Measurements from ENCODE around the gene LOXL1. TPM values are rescaled to one million over a fixed set of nuclear protein-coding genes. Genes with fewer than 3 reads are reported as not detected.

The LOXL1 gene
- total RNA-seq, 1 experiment from 2014 or later: 249 TPM

GRCh38 chr15:73910522-73911303, 15.5 kb upstream of the LOXL1 start:
- H3K9ac ChIP-seq (ENCODE audit: low read length): no peak overlapping the region
- no peak for DNase-seq
- BruUV-seq (replicated peaks): no TSS peak
- no peak overlapping the region for H3K4me2 ChIP-seq (ENCODE audit: low read length)
- no peaks in the 10 kb centered on the region for H3K9me2 ChIP-seq (replicated peaks; ENCODE audit: low read length)
- POLR2A ChIA-PET (ENCODE audit: unreplicated experiment): no interaction called here
- no peaks in the 10 kb centered on the region for H4K20me1 ChIP-seq (ENCODE audit: low read length)
- peaks cover 20% of the 10 kb centered on the region for H3K4me1 ChIP-seq (ENCODE audit: insufficient read depth, low read length)
- H3K9me3 ChIP-seq (ENCODE audit: low read length): no peaks in the 10 kb centered on the region
- intact Hi-C loops (cut with micrococcal nuclease): no loop called here
- peaks cover 3% of the 10 kb centered on the region for H3F3A ChIP-seq (ENCODE audit: low read length, unreplicated experiment)
- H3K79me2 ChIP-seq (ENCODE audit: low read length): no peaks in the 10 kb centered on the region
- H3K27me3 ChIP-seq (ENCODE audit: low read length): no peaks in the 10 kb centered on the region
- no peak overlapping the region for H2AFZ ChIP-seq (ENCODE audit: low read length)
- H3K27ac ChIP-seq (ENCODE audit: low read length): no peak overlapping the region
- no peak overlapping the region for H3K4me3 ChIP-seq (ENCODE audit: low read length)
- TF ChIP-seq, protein P1, sequence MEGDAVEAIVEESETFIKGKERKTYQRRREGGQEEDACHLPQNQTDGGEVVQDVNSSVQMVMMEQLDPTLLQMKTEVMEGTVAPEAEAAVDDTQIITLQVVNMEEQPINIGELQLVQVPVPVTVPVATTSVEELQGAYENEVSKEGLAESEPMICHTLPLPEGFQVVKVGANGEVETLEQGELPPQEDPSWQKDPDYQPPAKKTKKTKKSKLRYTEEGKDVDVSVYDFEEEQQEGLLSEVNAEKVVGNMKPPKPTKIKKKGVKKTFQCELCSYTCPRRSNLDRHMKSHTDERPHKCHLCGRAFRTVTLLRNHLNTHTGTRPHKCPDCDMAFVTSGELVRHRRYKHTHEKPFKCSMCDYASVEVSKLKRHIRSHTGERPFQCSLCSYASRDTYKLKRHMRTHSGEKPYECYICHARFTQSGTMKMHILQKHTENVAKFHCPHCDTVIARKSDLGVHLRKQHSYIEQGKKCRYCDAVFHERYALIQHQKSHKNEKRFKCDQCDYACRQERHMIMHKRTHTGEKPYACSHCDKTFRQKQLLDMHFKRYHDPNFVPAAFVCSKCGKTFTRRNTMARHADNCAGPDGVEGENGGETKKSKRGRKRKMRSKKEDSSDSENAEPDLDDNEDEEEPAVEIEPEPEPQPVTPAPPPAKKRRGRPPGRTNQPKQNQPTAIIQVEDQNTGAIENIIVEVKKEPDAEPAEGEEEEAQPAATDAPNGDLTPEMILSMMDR (conservative IDR thresholded peaks at IDR 0.05; ENCODE audit: low read depth, low read length): no peak
- TF ChIP-seq EZH2phosphoT487 (IDR thresholded peaks at IDR 0.05; ENCODE audit: borderline replicate concordance, low read length) (no peak), EZH2 (IDR thresholded peaks at IDR 0.05; ENCODE audit: low read length, unreplicated experiment) (no peak)
- ATAC-seq: no peak
- CTCF ChIA-PET: no interaction called here
- H3K36me3 ChIP-seq (ENCODE audit: low read depth, low read length): peaks cover 32% of the 10 kb centered on the region

- no peak overlapping the region for H2AFZ ChIP-seq (ENCODE audit: low read length)
- DNase-seq: no peak
- no peak overlapping the region for H3K4me3 ChIP-seq (ENCODE audit: low read length)
- intact Hi-C loops (cut with micrococcal nuclease): no loop called here
- H3K27ac ChIP-seq (ENCODE audit: low read length): no peak overlapping the region
- H3K4me1 ChIP-seq (ENCODE audit: insufficient read depth, low read length): peaks cover 32% of the 10 kb centered on the region
- TF ChIP-seq EZH2 (IDR thresholded peaks at IDR 0.05; ENCODE audit: low read length, unreplicated experiment) (no peak), EZH2phosphoT487 (IDR thresholded peaks at IDR 0.05; ENCODE audit: borderline replicate concordance, low read length) (no peak)
- TF ChIP-seq, protein P1 (conservative IDR thresholded peaks at IDR 0.05; ENCODE audit: low read depth, low read length): no peak
- peaks cover 7% of the 10 kb centered on the region; the same call in 1 of the 2 replicates for H3K79me2 ChIP-seq (ENCODE audit: low read length)
- no peaks in the 10 kb centered on the region for H4K20me1 ChIP-seq (ENCODE audit: low read length)
- H3K9me2 ChIP-seq (replicated peaks; ENCODE audit: low read length): no peaks in the 10 kb centered on the region
- H3F3A ChIP-seq (ENCODE audit: low read length, unreplicated experiment): peaks cover 8% of the 10 kb centered on the region
- no peak for ATAC-seq
- H3K36me3 ChIP-seq (ENCODE audit: low read depth, low read length): peaks cover 43% of the 10 kb centered on the region
- ChIA-PET POLR2A (ENCODE audit: unreplicated experiment) (interaction anchor here (0.5 kb wide), 1 partner anchor 265 kb away, joined by 13 read pairs; no protein-coding TSS in a partner anchor), CTCF (no interaction called here)
- H3K4me2 ChIP-seq (ENCODE audit: low read length): no peak overlapping the region
- H3K9ac ChIP-seq (ENCODE audit: low read length): no peak overlapping the region
- H3K9me3 ChIP-seq (ENCODE audit: low read length): no peaks in the 10 kb centered on the region
- BruUV-seq (replicated peaks): no TSS peak
- no peaks in the 10 kb centered on the region for H3K27me3 ChIP-seq (ENCODE audit: low read length)
Measured at GRCh38 chr15:73912030-73912596, 14.1 kb upstream of the LOXL1 start.

DNA sequence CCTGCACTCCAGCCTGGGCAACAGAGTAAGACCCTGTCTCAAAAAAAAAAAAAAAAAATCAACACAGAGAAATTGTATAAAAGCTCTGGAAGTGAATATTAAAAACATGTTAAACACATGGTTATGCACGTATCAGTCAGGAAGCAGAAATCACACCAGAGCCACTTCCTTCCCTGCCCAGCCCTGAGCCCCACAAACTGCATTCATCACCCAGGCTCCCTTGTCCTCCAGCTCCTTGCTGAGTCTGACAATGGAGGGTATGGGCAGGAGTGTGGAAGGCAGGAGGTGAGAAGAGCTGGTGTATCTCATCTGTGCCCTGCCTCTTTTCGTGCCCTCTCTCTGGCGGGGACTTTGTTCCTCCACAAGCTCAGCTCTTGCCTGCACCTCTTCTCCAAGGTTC, 12.1 kb upstream of the LOXL1 start:
- Histone ChIP-seq H3K9me3 (ENCODE audit: low read length) (no peaks in the 10 kb centered on the region), H3F3A (ENCODE audit: low read length, unreplicated experiment) (peaks cover 8% of the 10 kb centered on the region), H3K9me2 (replicated peaks; ENCODE audit: low read length) (no peaks in the 10 kb centered on the region), H4K20me1 (ENCODE audit: low read length) (no peaks in the 10 kb centered on the region), H3K36me3 (ENCODE audit: low read depth, low read length) (peaks cover 41% of the 10 kb centered on the region), H3K27me3 (ENCODE audit: low read length) (no peaks in the 10 kb centered on the region), H3K9ac (ENCODE audit: low read length) (no peak overlapping the region), H3K27ac (ENCODE audit: low read length) (peak overlapping the region; percentile 54), H2AFZ (ENCODE audit: low read length) (no peak overlapping the region), H3K79me2 (ENCODE audit: low read length) (peaks cover 22% of the 10 kb centered on the region), H3K4me3 (ENCODE audit: low read length) (no peak overlapping the region), H3K4me2 (ENCODE audit: low read length) (peak overlapping the region; percentile 15; the same call in 1 of the 2 replicates), H3K4me1 (ENCODE audit: insufficient read depth, low read length) (peaks cover 51% of the 10 kb centered on the region)
- intact Hi-C loops (cut with micrococcal nuclease): loop anchor here (2.0 kb wide), 1 partner anchor 39 kb away; no protein-coding TSS in a partner anchor
- POLR2A ChIA-PET (ENCODE audit: unreplicated experiment): no interaction called here
- BruUV-seq (replicated peaks): no TSS peak
- no peak for ATAC-seq
- DNase-seq: no peak
- TF ChIP-seq EZH2 (IDR thresholded peaks at IDR 0.05; ENCODE audit: low read length, unreplicated experiment): no peak
- no peak for TF ChIP-seq EZH2phosphoT487 (IDR thresholded peaks at IDR 0.05; ENCODE audit: borderline replicate concordance, low read length)
- TF ChIP-seq, protein P1 (conservative IDR thresholded peaks at IDR 0.05; ENCODE audit: low read depth, low read length): no peak
- CTCF ChIA-PET: no interaction called here

All from PC-3 (cell line).